Measurements from ENCODE around the gene PLD6.

DNA sequence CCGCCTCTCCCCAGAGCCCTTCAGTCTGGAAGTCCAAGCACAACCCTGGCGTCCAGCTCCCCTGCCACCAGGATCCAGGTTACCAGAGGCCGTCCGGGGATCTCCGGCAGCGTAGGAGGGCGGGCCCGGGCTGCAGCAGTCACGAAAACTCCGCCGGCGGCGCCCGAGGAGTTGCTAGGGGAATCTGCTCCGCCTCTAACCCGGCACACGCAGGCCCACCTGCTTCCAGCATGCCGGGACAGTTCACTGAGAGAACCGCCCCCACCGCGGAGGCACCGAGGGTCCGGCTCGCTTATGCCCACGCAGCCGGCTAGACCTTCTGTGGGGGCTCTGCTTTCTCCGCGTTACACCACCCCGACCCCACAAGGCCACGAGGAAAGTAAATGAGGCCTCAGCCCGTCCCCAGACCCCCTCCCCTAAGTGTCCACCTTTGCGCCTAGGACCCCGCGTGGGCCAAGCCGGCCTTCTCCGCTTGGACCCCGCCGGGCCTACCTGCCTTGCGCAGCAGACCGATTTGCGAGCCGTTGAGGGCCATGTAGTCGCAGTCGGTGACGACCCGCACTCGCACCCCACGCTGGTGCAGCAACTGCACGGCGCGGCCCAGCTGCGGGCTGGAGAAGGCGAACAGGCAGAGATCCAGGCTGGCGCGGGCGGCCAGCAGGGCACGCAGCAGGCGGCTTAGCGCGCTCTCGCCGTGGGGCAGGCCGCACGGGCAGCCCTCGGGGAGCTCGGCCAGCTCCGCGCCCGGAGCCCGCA is 587 bp downstream of the PLD6 start:
- TF ChIP-seq NFRKB (IDR thresholded peaks at IDR 0.05): no peak
- TF ChIP-seq FOXM1 (IDR thresholded peaks at IDR 0.05; ENCODE audit: borderline replicate concordance): no peak
- no peak for TF ChIP-seq FOXK2 (IDR thresholded peaks at IDR 0.05)
- no peak for TF ChIP-seq SP1 (IDR thresholded peaks at IDR 0.05)
- no peak for TF ChIP-seq SUZ12 (IDR thresholded peaks at IDR 0.05)
- TF ChIP-seq ZNF384 (IDR thresholded peaks at IDR 0.05): no peak

Measured in HEK293T (cell line).